Measurements from ENCODE around the gene KRTAP9-7. TPM values are rescaled to one million over a fixed set of nuclear protein-coding genes. Genes with fewer than 3 reads are reported as not detected.
"Not testable (repeated sequence)": the region's sequence is repeated elsewhere in the genome, so short reads cannot be mapped to it uniquely, and the experiment has no call there.

The KRTAP9-7 gene
- total RNA-seq (2014; rRNA removed; shearing (Covaris generic)), result not detected in 2 replicates
- not detected in 2 replicates for polyA plus RNA-seq (2016; fragmentation: Nextera tagmentation; extraction: Ambion mirVana)
- long read RNA-seq, result 0 reads

- H3K27me3 ChIP-seq (ENCODE audit: insufficient read depth); H4K20me1 ChIP-seq (replicated peaks; ENCODE audit: insufficient read depth); DNase-seq (ENCODE audit: low spot score); H3K9me2 ChIP-seq (ENCODE audit: insufficient read depth); H3K4me1 ChIP-seq (ENCODE audit: insufficient read depth); H2AFZ ChIP-seq; H3K9me3 Mint-ChIP-seq; H3K36me3 Mint-ChIP-seq (ENCODE audit: low read depth); ATAC-seq; H3K79me2 ChIP-seq (replicated peaks; ENCODE audit: insufficient read depth); H3K4me2 ChIP-seq; H3K27ac ChIP-seq (ENCODE audit: low read depth); H3K4me1 Mint-ChIP-seq; H3F3A ChIP-seq (replicated peaks; ENCODE audit: low read depth); H3K27me3 Mint-ChIP-seq (ENCODE audit: insufficient read depth, low read depth, poor library complexity); H3K36me3 ChIP-seq (ENCODE audit: insufficient read depth); H3K27ac Mint-ChIP-seq; H3K4me3 ChIP-seq; H3K4me3 Mint-ChIP-seq: not testable (repeated sequence)
These were observed at the start of gene KRTAP9-7 for GRCh38 chr17:41275648-41276190. Gene KRTAP9-7, plus strand, starts transcription at chr17:41275698. Its CDS starts 0 bp downstream, at chr17:41275698.

- H3K27me3 ChIP-seq (ENCODE audit: insufficient read depth), result no peaks in the 10 kb centered on the region
- Mint-ChIP-seq H3K9me3 (no peaks in the 10 kb centered on the region), H3K4me3 (no peak overlapping the region), H3K27ac (no peak overlapping the region), H3K36me3 (ENCODE audit: low read depth) (no peaks in the 10 kb centered on the region), H3K4me1 (no peaks in the 10 kb centered on the region), H3K27me3 (ENCODE audit: insufficient read depth, low read depth, poor library complexity) (no peaks in the 10 kb centered on the region)
- H3K4me1 ChIP-seq (ENCODE audit: insufficient read depth), result no peaks in the 10 kb centered on the region
- no peak overlapping the region for H3K27ac ChIP-seq (ENCODE audit: low read depth)
- H2AFZ ChIP-seq, result no peak overlapping the region
- DNase-seq (ENCODE audit: low spot score) (no peak), ATAC-seq (no peak)
- H4K20me1 ChIP-seq (replicated peaks; ENCODE audit: insufficient read depth), result no peaks in the 10 kb centered on the region
- H3K4me3 ChIP-seq, result no peak overlapping the region
- no peaks in the 10 kb centered on the region for H3F3A ChIP-seq (replicated peaks; ENCODE audit: low read depth)
- no peak overlapping the region for H3K4me2 ChIP-seq
- H3K36me3 ChIP-seq (ENCODE audit: insufficient read depth), result no peaks in the 10 kb centered on the region
- no peaks in the 10 kb centered on the region for H3K79me2 ChIP-seq (replicated peaks; ENCODE audit: insufficient read depth)
- no peaks in the 10 kb centered on the region for H3K9me2 ChIP-seq (ENCODE audit: insufficient read depth)
- no peak for TF ChIP-seq ZNF462 (CRISPR knock-in tag; IDR thresholded peaks at IDR 0.05)
- TF ChIP-seq NANOG (IDR thresholded peaks at IDR 0.05; ENCODE audit: borderline replicate concordance), result no peak
- no peak for TF ChIP-seq REST (IDR thresholded peaks at IDR 0.05; ENCODE audit: unreplicated experiment)
- no peak for TF ChIP-seq EZH2phosphoT487 (IDR thresholded peaks at IDR 0.05; ENCODE audit: unreplicated experiment)
- TF ChIP-seq CTCF (conservative IDR thresholded peaks at IDR 0.05; ENCODE audit: low read depth in 2 of 2), result no peak
- TF ChIP-seq ZNF114 (CRISPR knock-in tag; IDR thresholded peaks at IDR 0.05), result no peak
- no peak for TF ChIP-seq EZH2 (IDR thresholded peaks at IDR 0.05; ENCODE audit: low read depth, unreplicated experiment)
- no peak for TF ChIP-seq STAT1 (IDR thresholded peaks at IDR 0.05; ENCODE audit: unreplicated experiment)
- no peak for TF ChIP-seq CREB1 (CRISPR knock-in tag; IDR thresholded peaks at IDR 0.05; ENCODE audit: low read depth)
- TF ChIP-seq ZNF331 (CRISPR knock-in tag; IDR thresholded peaks at IDR 0.05; ENCODE audit: low read depth), result no peak
These were observed 49.4 kb upstream of the KRTAP9-7 start for GRCh38 chr17:41226051-41226450.

All from GM23338 (cell line).